ENCODE measurements around the gene MYO1D. TPM values are rescaled to one million over a fixed set of nuclear protein-coding genes. Genes with fewer than 3 reads are reported as not detected.

Gene MYO1D
- total RNA-seq, 2 experiments from 2014 or later, result 0.09 to 0.89 TPM

DNA sequence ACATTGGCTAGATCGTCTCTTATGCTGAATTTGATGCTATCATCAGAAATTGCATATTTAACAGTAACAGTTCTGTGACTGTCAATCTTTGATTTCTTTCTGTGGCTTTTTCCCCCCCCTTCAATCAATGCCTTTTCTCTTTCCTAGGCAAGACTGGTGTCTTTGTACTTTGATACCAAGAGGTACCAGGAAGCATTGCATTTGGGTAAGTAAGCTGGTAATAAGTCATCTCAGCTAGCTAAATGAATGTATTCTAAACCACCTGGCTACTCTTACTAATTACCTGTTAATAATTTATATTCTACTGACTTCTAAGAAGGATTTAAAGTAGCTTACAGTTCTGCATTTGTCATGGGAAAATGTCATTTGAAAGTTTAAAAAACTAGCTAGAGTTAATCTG, 412.6 kb downstream of the MYO1D start:
- POLR2A ChIA-PET, result interaction anchor here (1.4 kb wide), 1 partner anchor 194 kb away, joined by 3 read pairs; no protein-coding TSS in a partner anchor
- H3K4me3 ChIP-seq (ENCODE audit: low read depth, low read length, poor library complexity, severe bottlenecking), result no peak overlapping the region
- H3K79me2 ChIP-seq (ENCODE audit: insufficient read depth, low read depth, low read length), result peaks cover 10% of the 10 kb centered on the region; the same call in 1 of the 2 replicates
- intact Hi-C loops (cut with micrococcal nuclease; ENCODE audit: unreplicated experiment), result loop anchor here (5.0 kb wide), 1 partner anchor 143 kb away; no protein-coding TSS in a partner anchor
- no peak overlapping the region for H2AFZ ChIP-seq (ENCODE audit: low read length)
- H3K9me3 ChIP-seq (ENCODE audit: low read length), result no peaks in the 10 kb centered on the region
- peaks cover 97% of the 10 kb centered on the region for H3K36me3 ChIP-seq (ENCODE audit: insufficient read depth, low read length)
- DNase-seq (ENCODE audit: low spot score), result no peak
- H3K4me1 ChIP-seq (ENCODE audit: insufficient read depth, low read length, poor library complexity, severe bottlenecking), result no peaks in the 10 kb centered on the region
- H3K9me2 ChIP-seq (ENCODE audit: insufficient read depth, low read length), result no peaks in the 10 kb centered on the region
- TF ChIP-seq, protein P1, sequence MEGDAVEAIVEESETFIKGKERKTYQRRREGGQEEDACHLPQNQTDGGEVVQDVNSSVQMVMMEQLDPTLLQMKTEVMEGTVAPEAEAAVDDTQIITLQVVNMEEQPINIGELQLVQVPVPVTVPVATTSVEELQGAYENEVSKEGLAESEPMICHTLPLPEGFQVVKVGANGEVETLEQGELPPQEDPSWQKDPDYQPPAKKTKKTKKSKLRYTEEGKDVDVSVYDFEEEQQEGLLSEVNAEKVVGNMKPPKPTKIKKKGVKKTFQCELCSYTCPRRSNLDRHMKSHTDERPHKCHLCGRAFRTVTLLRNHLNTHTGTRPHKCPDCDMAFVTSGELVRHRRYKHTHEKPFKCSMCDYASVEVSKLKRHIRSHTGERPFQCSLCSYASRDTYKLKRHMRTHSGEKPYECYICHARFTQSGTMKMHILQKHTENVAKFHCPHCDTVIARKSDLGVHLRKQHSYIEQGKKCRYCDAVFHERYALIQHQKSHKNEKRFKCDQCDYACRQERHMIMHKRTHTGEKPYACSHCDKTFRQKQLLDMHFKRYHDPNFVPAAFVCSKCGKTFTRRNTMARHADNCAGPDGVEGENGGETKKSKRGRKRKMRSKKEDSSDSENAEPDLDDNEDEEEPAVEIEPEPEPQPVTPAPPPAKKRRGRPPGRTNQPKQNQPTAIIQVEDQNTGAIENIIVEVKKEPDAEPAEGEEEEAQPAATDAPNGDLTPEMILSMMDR (conservative IDR thresholded peaks at IDR 0.05; ENCODE audit: low read length), result no peak
- no peak for TF ChIP-seq EZH2phosphoT487 (IDR thresholded peaks at IDR 0.05; ENCODE audit: borderline replicate concordance, low read depth, low read length)
- H3K4me2 ChIP-seq (ENCODE audit: low read length), result no peak overlapping the region
- BruUV-seq (replicated peaks), result no TSS peak
- CTCF ChIA-PET (ENCODE audit: unreplicated experiment), result no interaction called here
- peaks cover 9% of the 10 kb centered on the region for H4K20me1 ChIP-seq (ENCODE audit: insufficient read depth, low read length)
- H3K27ac ChIP-seq (ENCODE audit: low read depth, low read length, poor library complexity, severe bottlenecking), result no peak overlapping the region

DNA sequence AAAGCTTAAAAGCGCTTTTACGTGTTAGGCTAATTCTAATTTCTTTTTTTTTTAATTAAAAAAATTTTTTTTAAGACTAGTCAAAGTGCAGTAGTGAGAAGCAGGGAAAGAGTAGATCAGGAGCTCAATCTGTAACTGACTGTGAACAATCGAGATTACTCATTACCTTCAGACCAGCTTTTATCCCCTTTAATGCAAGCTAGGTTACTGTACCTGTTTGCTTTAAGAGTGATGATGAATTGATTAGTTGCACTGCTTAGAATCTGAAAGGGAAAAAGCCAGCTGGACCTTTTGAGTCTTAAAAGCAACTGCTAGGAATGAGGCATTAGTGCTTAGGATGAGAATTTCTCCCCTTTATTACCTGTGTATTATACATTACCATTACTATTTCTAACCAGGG, 413.6 kb downstream of the MYO1D start:
- no TSS peak for BruUV-seq (replicated peaks)
- H3K36me3 ChIP-seq (ENCODE audit: insufficient read depth, low read length), result peaks cover 96% of the 10 kb centered on the region
- peaks cover 6% of the 10 kb centered on the region for H4K20me1 ChIP-seq (ENCODE audit: insufficient read depth, low read length)
- CTCF ChIA-PET (ENCODE audit: unreplicated experiment), result interaction anchor here (0.5 kb wide), 1 partner anchor 19 kb away, joined by 3 read pairs; no protein-coding TSS in a partner anchor
- no peak overlapping the region for H3K4me2 ChIP-seq (ENCODE audit: low read length)
- DNase-seq (ENCODE audit: low spot score), result no peak
- H3K9me3 ChIP-seq (ENCODE audit: low read length), result no peaks in the 10 kb centered on the region
- H3K79me2 ChIP-seq (ENCODE audit: insufficient read depth, low read depth, low read length), result peaks cover 10% of the 10 kb centered on the region; the same call in 1 of the 2 replicates
- H3K27ac ChIP-seq (ENCODE audit: low read depth, low read length, poor library complexity, severe bottlenecking), result no peak overlapping the region
- POLR2A ChIA-PET, result interaction anchor here (1.4 kb wide), 1 partner anchor 195 kb away, joined by 3 read pairs; no protein-coding TSS in a partner anchor
- no peak for TF ChIP-seq EZH2phosphoT487 (IDR thresholded peaks at IDR 0.05; ENCODE audit: borderline replicate concordance, low read depth, low read length)
- TF ChIP-seq, protein P1 (conservative IDR thresholded peaks at IDR 0.05; ENCODE audit: low read length), result no peak
- H2AFZ ChIP-seq (ENCODE audit: low read length), result no peak overlapping the region
- H3K9me2 ChIP-seq (ENCODE audit: insufficient read depth, low read length), result no peaks in the 10 kb centered on the region
- H3K4me3 ChIP-seq (ENCODE audit: low read depth, low read length, poor library complexity, severe bottlenecking), result no peak overlapping the region
- intact Hi-C loops (cut with micrococcal nuclease; ENCODE audit: unreplicated experiment), result loop anchor here (5.0 kb wide), 1 partner anchor 144 kb away; no protein-coding TSS in a partner anchor
- no peaks in the 10 kb centered on the region for H3K4me1 ChIP-seq (ENCODE audit: insufficient read depth, low read length, poor library complexity, severe bottlenecking)
